ENCODE results near the gene MFSD12.

The MFSD12 gene

DNA sequence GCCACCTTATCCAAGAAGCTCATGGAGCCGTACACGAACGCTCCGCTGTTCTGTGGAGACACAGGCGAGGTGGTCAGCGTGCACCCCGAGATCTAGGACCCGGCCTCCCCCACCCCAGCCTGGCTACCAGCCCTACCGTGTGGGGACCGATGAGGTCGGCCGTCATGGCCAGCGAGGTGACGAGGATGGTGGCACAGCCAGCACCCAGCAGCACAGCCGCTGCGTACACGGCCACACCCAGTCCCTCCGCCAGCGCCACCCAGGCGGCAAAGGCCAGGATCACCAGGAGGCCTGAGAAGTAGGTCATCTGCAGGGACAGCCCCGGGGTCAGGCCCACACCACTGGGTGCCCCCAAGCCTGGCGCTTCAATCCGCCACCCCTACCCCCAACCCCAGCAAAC, 11.3 kb downstream of the MFSD12 start:
- DNase-seq (ENCODE audit: extremely low read depth, low read depth): no peak
- TF ChIP-seq, protein P1, sequence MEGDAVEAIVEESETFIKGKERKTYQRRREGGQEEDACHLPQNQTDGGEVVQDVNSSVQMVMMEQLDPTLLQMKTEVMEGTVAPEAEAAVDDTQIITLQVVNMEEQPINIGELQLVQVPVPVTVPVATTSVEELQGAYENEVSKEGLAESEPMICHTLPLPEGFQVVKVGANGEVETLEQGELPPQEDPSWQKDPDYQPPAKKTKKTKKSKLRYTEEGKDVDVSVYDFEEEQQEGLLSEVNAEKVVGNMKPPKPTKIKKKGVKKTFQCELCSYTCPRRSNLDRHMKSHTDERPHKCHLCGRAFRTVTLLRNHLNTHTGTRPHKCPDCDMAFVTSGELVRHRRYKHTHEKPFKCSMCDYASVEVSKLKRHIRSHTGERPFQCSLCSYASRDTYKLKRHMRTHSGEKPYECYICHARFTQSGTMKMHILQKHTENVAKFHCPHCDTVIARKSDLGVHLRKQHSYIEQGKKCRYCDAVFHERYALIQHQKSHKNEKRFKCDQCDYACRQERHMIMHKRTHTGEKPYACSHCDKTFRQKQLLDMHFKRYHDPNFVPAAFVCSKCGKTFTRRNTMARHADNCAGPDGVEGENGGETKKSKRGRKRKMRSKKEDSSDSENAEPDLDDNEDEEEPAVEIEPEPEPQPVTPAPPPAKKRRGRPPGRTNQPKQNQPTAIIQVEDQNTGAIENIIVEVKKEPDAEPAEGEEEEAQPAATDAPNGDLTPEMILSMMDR (IDR thresholded peaks at IDR 0.05; ENCODE audit: low read depth, low read length): no peak

DNA sequence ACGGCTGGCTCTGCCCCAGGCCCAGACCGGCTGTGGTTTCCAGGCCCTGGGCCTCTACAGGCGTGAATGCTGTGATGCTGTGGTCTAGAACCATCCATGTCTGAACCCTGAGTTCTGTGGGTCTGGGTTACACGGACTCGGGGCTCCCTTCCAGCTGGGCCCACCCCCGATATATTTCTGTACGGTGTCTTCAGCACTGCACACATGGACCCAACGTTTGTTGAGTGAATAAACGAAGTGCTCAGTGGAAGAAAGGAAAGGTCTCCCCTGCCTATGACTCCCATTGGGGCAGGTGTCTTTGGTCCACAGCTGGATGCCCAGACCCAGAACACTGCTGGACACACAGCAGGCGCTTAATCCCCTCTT, 11.7 kb downstream of the MFSD12 start:
- TF ChIP-seq, protein P1 (IDR thresholded peaks at IDR 0.05; ENCODE audit: low read depth, low read length): no peak

DNA sequence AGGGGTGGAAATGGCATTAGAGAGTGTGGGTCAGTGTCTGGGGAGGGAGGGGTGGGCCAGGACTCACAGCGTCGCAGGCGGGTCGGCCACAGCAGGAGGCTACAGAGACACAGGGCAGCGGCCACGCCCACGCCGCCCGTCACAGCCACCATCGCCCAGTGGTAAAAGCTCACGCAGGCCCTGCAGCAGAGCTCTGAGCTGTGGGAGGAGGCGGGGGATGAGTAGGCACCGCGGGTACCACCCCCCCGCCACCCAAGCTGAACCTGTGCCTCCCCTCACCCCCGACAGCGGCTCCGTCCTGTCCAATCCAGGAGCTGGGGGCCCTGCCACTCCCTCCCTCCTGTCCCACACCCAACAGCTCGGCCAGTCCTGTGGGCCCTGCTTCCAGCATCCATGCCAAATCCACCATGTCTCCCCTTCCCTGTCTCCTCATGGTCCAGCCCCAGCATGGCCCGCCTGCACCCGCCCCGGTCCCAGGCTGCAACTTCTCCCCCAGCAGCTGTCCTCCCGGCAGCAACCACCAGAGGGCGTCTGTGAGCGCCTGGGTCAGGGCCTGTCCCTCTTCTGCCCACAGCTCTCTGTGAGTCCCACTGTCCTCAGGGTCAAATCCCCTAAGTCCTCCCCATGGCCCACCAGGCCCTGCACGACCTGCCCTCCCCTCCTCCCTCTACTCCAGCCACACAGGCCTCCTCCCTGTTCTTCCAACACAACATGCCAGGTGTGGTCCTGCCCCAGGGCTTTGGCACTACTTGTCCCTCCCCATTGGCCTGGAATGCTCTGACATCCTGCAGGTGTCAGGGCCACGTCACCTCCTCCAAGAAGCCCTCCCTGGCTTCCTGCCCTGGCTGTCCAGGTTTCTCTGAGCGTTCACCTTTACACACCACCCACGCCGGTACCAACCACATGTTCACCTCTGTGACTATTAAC, 12.4 kb downstream of the MFSD12 start:
- DNase-seq (ENCODE audit: extremely low read depth, low read depth): no peak
- TF ChIP-seq, protein P1 (IDR thresholded peaks at IDR 0.05; ENCODE audit: low read depth, low read length): peak; percentile 96

More for the DNA sequence above, 11.7 kb downstream of the MFSD12 start:
- DNase-seq (ENCODE audit: extremely low read depth, low read depth): no peak

DNA sequence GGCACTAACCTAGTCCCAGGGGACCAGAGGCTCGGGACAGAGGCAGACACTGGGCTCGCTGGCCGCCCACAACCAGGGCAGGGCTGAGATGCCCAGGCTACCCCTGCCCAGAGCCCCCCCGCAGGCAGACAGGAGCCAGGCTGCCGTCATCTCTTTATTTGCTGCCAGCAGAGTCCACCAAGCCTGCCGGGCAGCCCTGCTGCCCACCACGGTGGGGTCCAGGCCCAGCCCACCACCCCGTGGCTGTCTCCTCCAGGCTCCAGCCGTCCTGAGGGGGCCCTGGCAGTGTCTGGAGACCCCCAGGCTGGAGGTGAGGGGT, 13.4 kb downstream of the MFSD12 start:
- TF ChIP-seq, protein P1 (IDR thresholded peaks at IDR 0.05; ENCODE audit: low read depth, low read length): no peak
- DNase-seq (ENCODE audit: extremely low read depth, low read depth): no peak

DNA sequence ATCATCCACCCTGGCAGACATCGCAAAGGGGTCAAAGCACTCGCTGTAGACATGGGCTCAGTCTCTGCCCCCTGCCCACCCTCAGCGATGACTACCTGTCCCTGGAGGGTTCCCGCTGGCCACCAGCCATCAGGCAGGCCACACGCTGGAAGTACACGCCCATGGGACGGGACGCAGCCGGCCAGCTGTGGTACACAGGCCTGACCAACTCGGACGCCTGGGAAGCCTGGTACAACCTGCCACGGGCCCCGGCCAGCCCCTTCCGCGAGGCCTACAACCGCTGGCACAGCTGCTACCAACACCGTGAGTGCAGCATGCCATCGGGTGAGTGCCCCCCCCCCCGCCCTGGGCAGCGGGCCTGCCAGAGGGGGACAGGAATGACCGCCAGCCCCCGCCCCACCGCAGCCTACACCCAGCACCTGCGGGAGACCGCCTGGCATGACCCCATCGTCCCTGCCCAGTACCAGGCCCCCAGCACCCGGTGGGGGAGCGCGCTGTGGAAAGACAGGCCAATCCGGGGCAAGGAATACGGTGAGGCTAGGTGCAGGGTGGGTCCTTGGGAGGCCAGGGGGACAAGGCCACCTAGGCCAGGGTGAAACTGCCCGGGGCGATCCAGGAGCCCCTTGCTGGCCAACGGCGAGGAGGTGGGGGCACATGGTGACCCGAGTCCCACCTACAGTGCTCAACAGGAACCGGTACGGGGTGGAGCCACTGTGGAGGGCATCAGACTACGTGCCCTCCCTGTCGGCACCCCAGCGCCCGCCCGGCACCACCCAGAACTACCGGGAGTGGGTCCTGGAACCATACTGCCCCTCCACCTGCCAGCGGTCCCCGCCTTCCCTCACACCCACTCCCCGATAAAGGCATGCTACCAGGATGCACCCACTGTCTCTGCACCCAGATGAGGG, 14.0 kb downstream of the MFSD12 start:
- TF ChIP-seq, protein P1 (IDR thresholded peaks at IDR 0.05; ENCODE audit: low read depth, low read length): no peak
- DNase-seq (ENCODE audit: extremely low read depth, low read depth): no peak

DNA sequence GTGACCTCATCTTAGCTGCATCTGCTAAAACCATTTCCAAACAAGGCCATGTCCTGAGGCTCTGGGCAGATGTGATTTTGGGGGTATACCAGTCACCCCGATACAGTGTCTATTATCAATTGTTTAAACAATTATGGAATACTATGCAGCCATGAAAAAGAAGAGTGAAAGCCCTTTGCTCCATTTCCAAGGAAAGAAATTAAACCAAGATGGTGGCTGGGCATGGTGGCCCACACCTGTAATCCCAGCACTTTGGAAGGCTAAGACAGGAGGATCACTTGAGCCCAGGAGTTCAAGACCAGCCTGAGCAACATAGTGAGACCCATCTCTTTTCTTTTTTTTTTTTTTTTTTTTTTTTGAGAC, 17.6 kb downstream of the MFSD12 start:
- TF ChIP-seq, protein P1 (IDR thresholded peaks at IDR 0.05; ENCODE audit: low read depth, low read length): no peak
- DNase-seq (ENCODE audit: extremely low read depth, low read depth): no peak
